HG02798 (cell line): ENCODE data around the gene LRMDA.

ENCODE experiments used
- ATAC-seq: cut with Tn5 transposase; IDR thresholded peaks from one replicate; pipeline ENCODE4 v1.9.1; 2021; ENCODE audit warnings: mild to moderate bottlenecking; ENCODE audit not compliant: unreplicated experiment, poor library complexity

The LRMDA gene

DNA sequence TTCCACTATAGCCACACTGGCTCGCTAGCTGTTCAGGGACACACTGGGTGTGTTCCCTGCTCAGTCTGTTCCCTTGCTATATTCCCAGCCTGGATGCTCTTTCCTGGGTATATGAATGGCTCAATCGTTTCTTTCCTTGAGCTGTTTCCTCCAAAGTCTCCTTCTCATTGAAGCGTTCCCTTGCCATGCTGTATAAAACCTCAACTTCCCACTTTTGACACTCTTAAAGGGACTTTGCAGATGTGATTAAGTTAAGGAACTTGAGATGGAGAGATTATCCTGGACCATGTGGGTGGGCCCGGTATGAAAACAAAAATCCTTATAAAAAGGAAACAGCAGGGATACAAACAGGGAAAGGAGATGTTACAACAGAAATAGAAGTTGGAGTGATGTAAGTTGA lies 973.1 kb downstream of the LRMDA start:
- ATAC-seq: no peak

DNA sequence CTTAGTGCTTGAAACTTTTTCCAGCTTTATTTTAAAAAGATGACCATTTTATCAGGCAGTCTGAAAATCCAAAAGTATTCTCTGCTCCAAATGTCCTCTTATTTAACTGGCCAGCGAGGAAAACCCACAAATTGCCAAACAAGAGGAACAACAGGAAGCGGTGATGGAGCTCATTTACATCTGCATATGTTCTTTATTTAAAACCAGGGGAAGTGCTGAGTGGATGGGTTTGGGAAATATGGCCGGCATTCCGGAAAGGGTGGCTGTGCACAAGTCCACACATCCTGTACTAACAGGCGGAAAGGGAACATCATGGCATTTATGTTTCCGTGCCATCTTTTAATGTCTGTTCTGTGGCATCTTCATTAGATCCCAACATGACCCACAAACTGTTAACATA lies 974.5 kb downstream of the LRMDA start:
- ATAC-seq: no peak

DNA sequence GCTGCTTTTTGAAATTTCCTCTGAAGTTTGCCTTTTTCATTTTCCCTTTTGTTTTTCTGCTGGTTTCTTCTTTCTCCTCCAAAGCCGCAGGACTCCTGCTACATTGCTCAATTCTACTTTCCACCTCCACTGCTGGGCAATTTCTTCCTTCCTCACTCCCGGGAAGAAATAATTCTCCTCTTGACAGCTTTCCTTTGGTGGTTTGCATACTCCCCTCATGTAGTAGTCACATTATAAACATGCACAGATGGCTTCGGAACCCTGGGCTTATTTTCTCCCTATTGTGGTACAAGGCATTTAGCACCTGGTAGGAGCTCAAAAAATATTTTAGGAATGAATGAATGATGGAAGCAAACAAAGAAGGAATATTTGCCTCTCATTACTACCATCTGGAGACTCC lies 977.2 kb downstream of the LRMDA start:
- ATAC-seq: no peak

DNA sequence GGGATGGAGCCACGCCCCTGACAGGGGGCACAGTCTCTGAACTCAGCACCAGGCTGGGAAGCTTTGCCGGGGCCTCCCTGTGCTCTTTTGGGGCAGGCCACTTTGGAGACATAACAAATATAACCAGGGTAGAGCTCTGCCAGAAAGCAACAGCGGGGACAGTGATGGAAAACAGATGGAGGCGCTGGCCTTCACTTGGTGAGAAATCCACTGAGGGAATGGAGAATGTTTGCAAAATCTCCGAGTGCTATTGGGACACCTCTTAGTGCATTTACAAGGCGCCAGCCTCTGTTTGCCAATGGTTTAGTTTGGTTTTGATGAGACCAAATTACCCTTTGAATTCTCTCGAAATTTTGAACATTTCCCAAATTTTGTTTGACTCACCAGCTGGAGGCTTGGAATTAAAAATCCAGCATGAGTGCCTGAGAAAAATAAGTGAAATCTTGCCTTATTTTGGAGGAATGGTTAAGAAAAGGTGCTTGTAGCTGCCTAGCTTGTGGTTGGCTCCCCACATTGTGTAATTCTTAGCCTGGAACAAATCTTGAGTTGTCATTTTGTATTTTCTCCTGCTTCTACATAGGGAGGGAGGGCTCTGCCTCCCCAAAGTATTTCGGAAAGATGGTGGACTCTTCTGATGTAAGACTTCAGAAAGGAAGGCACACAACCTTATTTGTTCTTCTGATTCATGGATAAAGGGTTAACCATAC lies 980.5 kb downstream of the LRMDA start:
- no peak for ATAC-seq

DNA sequence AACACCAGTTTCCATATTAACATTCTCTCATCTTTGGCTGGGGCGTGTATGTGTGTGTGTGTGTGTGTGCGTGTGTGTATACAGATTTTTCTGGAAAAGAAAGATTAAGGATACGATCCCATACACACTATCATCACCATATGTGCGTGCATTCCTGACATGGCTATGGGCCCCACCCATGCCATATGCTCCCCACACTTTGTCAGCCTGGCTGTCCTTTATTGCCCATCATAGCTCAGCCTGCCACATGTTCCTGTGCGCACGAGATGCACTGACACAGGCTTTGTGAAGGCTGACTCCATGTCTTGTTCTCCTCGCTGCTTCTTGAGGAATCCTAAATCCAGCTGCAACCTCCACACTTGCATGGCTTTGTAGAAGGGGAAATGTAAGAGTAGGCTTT lies 984.1 kb downstream of the LRMDA start:
- no peak for ATAC-seq

DNA sequence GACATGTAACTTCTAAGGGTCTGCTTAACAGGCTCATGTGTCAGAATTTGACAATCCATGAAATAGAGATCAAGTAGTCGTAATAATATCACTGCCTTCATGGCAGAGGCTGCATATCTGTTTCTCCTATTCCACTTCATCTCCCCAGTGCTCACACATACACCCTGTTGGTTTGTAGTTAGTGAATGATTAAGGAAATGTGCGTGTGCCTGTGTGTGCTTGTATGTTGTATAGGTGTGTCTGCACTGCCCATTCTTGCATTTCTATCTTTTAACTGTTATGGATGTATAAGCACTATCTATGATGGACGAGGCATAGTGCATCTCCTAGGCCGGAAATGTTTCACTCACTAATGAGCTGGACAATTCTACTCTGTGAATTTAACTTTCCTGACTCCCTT lies 985.2 kb downstream of the LRMDA start:
- no peak for ATAC-seq

DNA sequence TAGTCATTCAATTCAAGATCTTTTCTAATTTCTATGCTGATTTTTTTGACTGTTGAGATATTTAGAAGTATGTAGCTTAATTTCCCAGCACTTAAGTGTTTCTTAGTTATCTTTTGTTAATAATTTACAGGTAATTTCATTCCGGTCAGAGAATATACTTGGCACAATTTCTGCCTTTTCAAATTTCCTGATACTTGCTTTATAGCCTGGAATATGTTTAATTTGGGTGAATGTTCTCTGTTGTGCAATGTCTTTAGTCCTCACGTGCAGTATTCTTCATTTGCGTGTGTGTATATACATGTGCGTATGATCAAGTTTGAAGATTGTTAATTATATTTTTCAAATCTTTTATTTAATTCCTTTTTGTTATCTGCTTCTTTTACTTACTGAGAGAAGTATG lies 989.3 kb downstream of the LRMDA start:
- ATAC-seq: no peak

DNA sequence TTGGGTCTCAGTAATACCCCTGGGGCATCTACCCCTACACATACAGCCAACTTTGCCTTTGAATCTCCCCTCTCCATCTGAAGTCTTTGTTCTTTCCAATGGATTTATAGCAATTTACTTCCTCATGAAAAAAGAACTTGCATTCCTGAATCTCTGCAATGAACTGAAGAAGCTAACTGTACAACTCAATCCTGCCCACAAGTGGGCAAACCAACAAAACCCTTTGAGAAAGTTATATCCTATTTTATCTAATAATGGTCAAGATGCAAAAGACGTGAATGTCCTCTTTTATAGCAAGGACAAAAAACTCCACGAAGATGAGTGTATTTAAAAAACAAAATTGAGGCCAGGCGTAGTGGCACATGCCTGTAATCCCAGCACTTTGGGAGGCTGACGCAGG lies 991.3 kb downstream of the LRMDA start:
- ATAC-seq: no peak

DNA sequence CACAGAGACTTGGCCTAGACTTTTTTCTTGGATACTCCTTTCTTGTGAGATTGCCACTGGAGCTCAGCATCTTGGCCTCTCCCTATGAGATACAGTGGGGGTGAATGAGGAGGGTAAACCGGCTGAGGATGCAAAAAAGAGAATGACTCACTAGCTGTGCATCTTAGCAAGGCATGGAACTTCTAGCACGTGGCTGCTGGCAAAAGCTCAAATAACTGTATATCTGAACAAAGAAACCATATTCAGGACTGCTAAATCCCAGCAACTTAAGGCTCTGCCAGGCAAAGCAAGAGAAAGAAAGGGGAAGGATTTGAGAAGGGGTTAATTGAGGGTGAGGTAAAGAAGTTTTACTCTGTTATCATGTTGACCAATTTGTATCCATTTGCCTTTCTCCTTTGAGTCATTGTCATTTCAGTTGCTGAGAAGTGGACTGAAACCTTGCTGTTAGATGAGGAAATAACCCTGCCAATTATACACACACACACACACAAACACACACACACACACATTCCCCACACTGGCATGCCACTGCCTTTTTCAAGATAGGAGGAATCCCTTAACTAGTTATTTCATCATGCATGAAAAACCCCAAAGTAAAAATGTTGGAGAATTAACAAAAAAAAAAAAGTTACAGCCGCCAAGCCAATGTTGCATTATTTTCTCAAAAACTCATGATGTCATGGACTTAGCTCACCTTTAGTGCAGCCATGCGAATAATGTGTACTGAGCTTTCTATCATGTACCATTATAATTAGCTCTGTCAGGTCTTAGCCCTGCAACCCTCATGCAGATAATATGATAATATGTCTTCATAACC lies 997.3 kb downstream of the LRMDA start:
- no peak for ATAC-seq

DNA sequence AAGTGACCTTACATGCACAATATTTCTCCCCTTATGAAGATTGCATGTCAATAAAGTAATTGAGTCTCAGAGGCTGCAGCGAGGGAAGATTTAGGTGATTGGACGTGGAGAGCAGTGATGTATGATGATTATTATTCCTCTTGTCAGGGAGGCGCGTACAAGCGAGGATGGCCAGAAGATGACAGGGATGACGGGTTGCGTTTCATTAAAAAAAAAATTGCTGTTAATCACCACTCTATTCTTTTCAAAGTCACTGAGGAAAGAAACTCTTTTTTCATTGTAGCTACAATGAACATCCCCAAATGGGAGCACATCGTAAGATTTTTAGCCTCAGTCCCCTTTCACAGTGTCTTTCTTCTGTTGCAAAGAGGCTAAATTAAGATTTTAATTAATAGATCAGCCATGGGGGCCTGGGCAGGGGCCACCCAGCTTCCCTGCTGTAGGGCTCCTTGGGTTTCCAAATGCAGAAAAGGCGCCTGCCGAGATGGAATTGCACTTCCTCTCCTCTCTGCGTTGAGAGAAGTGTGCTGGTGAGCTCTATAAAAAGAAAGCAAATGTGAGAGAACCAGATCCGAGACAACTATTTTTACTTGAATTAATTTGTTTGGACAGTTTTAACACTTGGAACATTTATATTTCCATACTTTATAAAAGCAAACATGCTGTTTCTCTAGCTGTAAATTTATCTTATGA lies 998.1 kb downstream of the LRMDA start:
- no peak for ATAC-seq

DNA sequence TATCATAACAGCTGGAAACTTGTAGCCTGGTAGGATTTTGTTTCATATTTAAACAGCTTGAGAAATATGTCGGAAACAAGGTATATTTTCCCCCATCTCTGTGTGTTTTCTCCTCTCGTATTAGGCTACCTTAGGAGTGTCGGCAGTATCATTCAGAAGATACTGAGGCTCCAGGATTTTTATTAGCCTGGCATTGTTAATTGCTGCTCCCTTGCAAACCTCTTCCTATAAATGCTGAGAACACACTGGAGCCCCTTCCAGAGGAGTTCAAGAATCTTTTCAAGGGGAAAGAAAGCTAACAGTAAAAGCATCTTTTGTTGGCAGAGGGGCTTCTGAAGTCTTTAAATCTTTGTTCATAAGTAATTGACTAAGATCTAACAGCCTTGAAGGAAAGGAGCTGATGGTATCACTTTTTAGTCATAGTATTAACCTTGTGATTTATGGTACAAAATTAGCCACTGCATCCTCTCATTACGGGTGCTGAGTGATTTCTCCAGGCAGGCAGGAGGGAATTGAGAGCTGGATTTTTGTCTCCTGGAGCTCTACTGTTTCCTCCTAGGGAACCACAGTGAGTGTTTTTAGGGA lies 998.7 kb downstream of the LRMDA start:
- no peak for ATAC-seq

DNA sequence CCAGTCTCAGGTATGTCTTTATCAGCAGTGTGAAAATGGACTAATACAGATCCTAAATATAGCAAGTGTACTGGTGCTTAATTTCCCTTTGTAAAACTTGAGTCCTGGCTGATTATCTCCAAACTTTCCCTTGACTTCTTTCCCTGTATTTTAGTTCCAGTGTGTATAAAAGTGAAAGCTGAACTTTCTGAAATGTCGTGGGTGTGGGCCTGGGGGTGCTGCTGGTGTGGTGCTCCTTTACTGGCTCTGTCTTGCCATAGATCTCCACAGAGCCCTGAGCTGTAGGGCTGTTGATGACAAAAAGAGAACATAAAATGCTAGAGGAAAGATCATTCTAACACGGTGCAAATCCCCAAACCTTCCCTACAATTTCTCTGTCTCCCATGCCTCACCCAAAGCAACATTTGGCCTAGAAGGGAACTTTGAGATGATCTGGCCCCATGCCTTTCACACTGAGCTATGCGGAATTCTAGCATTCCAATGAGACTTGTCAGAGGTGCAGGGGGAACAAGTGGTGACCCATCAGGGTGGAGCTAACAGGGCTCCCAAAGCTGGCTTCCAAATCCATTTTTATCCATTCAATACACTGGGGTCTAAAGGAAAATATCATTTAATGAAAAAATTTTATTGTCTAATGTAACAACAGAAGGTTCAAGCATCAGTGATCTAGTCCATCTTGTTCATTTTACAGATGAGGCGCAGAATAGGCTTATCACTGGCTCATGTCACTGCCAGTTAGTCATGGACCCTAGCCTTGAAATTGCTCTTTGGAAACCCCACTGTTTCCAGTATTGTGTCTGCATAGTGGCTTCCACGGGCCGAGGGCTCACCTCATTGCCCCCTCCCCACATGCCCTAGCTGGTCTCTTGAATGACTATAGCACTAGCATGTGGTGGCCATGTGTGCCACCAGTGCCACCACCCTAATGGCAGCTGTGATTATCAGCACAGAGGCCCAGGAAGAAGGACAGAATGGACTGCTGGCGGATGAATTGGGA lies 1000.9 kb downstream of the LRMDA start:
- no peak for ATAC-seq

DNA sequence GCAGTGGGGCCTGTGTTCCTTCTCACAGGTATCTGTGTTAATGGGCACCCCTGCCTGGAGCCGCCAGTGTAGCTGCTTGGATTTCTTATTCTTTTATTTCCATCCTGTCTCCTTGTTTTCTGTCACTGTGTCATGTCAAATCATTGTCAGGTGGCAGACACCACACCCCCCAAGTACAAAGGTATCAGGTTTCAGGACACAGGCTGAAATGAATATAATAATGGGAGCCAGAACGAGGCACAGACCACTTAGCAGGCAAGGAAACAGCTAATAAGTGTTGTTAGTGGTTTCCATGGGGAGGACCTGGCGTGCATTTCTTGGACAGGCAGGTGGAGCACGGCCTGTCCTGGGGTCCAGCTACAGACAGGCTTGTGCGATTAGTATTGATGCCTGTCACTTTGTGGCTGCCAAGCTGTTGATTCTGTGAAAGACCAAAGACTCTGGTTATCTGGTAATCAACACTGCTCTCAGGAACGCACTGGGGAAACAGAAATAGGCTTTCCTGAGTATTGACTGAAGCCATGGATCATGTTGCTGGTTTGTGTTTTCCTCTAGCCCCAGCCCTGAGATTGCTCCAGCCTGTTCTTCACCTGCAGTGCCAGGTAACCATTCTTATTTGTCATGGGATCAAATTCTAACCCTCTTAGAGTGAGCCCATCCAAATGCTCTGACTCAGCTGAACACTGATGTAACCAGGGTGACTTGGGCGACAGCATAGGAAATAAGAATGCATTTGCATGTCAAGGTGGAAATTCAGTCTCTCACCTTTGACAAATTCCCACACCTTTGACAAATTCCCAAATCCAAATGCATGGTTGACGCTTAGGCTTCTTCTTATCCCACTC lies 1002.0 kb downstream of the LRMDA start:
- ATAC-seq: no peak

DNA sequence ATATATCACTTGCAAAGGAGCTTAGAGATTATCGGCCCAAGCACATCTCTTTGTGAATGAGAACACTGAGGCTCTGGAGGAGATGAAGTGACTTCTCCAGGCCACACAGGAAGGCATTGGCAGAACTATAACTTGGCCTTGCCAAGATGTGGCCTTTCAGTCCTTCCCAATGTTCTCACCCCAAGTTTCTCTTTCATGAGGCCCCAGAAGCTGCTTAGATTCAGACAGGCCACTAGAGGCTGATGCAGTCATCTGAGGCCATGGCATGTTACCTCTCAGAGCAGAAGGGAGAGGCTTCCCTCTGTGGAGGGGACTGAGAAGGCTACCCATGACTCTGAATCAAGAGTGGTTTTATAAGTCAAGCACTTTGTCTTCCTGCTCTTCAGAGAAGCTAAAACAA lies 1003.7 kb downstream of the LRMDA start:
- ATAC-seq: no peak

DNA sequence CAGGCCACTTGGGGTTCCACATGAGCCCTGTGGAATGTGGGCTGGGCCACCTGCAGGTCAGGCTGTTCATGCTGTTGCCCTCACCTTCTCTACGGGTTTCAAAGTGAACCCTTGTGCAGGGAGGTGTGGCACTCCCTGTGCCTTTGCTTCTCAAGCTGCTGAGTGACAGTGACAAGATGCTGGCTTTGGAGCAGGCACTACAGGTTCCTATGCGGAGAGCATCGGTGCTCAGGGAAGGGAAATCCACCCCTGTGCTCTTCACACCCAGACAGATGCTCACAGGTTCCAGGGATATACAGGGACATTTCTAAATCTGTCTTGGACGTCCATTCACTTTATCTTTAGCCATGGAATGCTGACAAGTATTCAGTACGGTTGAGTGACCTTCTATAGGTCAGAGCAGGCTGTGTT lies 1005.0 kb downstream of the LRMDA start:
- no peak for ATAC-seq

DNA sequence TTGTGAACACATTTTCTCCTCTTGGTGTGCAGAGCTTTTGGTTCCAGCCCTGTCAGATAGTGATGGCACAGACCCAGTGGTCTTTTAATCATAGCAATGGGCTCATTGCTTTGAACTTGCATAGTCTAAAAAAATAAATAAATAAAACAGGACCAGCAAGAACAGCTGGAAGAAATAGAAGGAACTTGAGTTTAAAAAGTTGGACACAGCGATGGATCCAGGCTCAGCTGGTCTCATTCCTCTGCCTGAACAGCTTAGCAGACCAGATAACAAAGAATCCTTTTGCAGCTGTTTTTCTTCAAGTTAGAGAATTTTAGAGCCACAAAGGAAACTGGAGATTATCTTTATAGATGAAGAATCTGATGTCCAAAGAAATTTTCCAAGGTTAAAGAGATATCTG lies 1005.6 kb downstream of the LRMDA start:
- ATAC-seq: no peak

DNA sequence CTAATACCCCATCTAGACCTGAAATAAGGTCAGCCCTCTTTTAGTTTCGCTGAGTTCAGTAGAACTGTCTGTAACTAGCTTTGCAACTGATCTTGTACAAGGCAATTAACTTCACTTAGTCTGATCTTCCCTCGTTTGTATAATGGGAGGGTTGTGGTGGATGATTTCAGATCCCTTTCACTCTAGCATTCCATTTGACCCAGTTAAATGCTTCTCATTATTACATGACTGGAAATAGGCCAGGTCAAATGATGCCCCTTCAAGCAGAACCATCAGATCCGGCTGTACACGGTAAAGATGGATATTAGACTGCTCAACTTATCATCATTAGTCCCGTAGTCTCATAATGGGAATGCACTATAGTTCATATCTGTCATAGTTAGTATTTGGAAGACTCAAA lies 1009.0 kb downstream of the LRMDA start:
- ATAC-seq: no peak

DNA sequence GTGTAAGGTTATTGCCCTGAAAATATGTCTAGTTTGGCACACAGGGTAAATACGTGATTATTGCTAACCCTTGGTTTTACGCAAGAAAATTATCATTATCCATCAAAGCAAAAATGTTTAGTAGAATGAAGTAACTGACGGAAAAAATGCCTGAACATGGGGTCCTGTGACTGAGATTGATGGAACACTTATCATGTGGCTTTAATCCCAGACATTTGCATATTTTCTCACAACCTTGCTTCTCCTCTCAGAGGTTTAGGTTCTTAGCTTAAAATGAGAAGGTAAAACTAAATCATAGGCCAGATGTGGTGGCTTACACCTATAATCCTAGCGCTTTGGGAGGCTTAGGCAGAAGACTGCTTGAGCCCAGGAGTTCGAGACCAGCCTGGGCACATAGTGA lies 1010.7 kb downstream of the LRMDA start:
- ATAC-seq: no peak
